AG04449 (cell line): Measurements from ENCODE around the gene LGR4.

ENCODE experiments used
- CTCF ChIA-PET: fragments of 350-600 bp; formaldehyde crosslinking; extraction: SDS; loops from one replicate; lab custom pipeline; 2021; ENCODE audit warnings: antibody characterized with exemption; lab: Yijun Ruan, JAX
- POLR2A ChIA-PET: fragments of 400-600, 350-600 bp; formaldehyde crosslinking; extraction: SDS; loops from one replicate; lab custom pipeline; 2020; ENCODE audit warnings: antibody characterized with exemption, inconsistent platforms; lab: Yijun Ruan, JAX
- DNase-seq: peaks from one replicate; pipeline ENCODE4 v3.0.0-alpha.2; 2010; ENCODE audit warnings: low read depth, low spot score
- H3K4me3 ChIP-seq: 2 replicates; pipeline ENCODE4 v1.5.1; 2011; ENCODE audit warnings: low read depth, mild to moderate bottlenecking, control low read depth, low read length
- CTCF ChIP-seq: IDR thresholded peaks from one replicate; pipeline ENCODE4 v1.5.1; 2011; ENCODE audit warnings: mild to moderate bottlenecking, moderate library complexity, low read length, control low read depth, inconsistent platforms; ENCODE audit not compliant: insufficient read depth; ENCODE audit errors: missing control alignments

LGR4 gene

GRCh38 chr11:27355575-27356104 lies 117.0 kb downstream of the LGR4 start:
- ChIA-PET POLR2A (no interaction called here), CTCF (interaction anchor here (1.2 kb wide), 1 partner anchor 130 kb away, joined by 3 read pairs; no protein-coding TSS in a partner anchor)
- no peak for TF ChIP-seq CTCF
- H3K4me3 ChIP-seq: no peak overlapping the region
- DNase-seq: no peak

GRCh38 chr11:27354359-27354965 lies 118.1 kb downstream of the LGR4 start:
- ChIA-PET POLR2A (no interaction called here), CTCF (no interaction called here)
- TF ChIP-seq CTCF: no peak
- no peak overlapping the region for H3K4me3 ChIP-seq
- no peak for DNase-seq

- DNase-seq: peak; percentile 54
- H3K4me3 ChIP-seq: no peak overlapping the region
- CTCF ChIA-PET: no interaction called here
- no peak for TF ChIP-seq CTCF
- POLR2A ChIA-PET: no interaction called here
Measured at GRCh38 chr11:27353593-27354358, 118.8 kb downstream of the LGR4 start.

GRCh38 chr11:27352781-27353180 lies 119.8 kb downstream of the LGR4 start:
- ChIA-PET CTCF (no interaction called here), POLR2A (no interaction called here)

GRCh38 chr11:27350511-27350910 lies 122.1 kb downstream of the LGR4 start:
- H3K4me3 ChIP-seq: no peak overlapping the region
- no peak for TF ChIP-seq CTCF
- ChIA-PET CTCF (interaction anchor here (1.4 kb wide), 1 partner anchor 148 kb away, joined by 4 read pairs; no protein-coding TSS in a partner anchor), POLR2A (no interaction called here)
- peak; percentile 21 for DNase-seq

More at GRCh38 chr11:27352781-27353180, 119.8 kb downstream of the LGR4 start:
- no peak overlapping the region for H3K4me3 ChIP-seq
- TF ChIP-seq CTCF: no peak
- DNase-seq: no peak

GRCh38 chr11:27349919-27350318 lies 122.7 kb downstream of the LGR4 start:
- DNase-seq: no peak

More at GRCh38 chr11:27349919-27350318, 122.7 kb downstream of the LGR4 start:
- CTCF ChIA-PET: interaction anchor here (1.4 kb wide), 1 partner anchor 149 kb away, joined by 4 read pairs; no protein-coding TSS in a partner anchor
- no peak for TF ChIP-seq CTCF
- POLR2A ChIA-PET: no interaction called here
- H3K4me3 ChIP-seq: no peak overlapping the region
